HG02610 (cell line): ENCODE results near the gene CD70.
"Not testable (repeated sequence)": the region's sequence is repeated elsewhere in the genome, so short reads cannot be mapped to it uniquely, and the experiment has no call there.

Experiments used
- ATAC-seq: cut with Tn5 transposase; IDR thresholded peaks from one replicate; pipeline ENCODE4 v1.9.1; 2021; ENCODE audit warnings: mild to moderate bottlenecking, moderate library complexity; ENCODE audit not compliant: unreplicated experiment

Gene CD70

DNA sequence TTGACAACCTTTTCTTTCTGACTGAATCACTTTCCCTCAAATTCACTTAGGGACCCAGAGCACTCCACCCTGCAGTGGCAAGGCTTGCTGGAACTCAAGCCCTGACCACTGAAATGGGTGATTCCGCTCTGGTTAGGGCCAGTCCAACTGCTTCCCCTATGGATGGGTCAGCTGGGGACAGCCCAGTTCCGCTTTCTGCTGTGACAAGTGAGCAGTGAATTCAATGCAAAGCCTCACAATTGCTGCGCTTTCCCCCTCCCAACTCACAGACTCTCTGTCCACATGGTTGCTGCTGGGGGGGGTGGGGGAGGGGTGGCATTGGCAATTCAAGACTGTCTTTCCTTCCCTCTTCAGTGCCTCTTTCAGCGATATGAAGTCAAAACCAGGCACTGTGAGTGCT lies 18.7 kb downstream of the CD70 start:
- ATAC-seq: no peak

DNA sequence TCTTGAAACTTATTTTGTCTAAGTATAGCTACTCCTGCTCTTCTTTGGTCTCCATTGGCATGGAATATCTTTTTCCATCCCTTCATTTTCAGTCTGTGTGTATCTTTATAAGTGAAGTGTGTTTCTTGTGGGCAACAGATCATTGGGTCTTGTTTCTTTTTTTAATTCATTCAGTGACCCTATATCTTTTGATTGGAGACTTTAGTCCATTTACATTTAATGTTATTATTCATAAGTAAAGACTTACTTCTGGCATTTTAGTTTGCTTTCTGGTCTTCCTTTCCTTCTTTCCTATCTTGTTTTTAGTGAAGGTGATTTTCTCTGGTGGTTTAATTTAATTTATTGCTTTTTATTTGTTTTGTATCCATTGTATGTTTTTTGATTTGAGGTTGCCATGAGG lies 19.8 kb downstream of the CD70 start:
- ATAC-seq: no peak

DNA sequence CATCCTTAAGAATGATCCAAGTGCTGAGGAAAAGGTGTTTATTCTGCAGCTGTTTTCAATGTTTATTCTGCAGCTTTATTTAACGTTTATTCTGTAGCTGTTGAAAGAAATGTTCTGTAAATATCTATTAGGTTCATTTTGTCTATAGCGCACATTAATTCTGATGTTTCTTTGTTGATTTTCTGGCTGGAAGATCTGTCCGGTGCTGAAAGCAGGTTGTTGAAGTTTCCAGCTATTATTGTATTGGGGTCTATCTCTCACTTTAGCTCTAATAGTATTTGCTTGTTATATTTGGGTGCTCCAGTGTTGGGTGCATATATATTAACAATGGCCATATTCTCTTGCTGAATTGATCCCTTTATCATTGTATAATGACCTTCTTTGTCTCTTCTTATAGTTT lies 20.2 kb downstream of the CD70 start:
- ATAC-seq: no peak

DNA sequence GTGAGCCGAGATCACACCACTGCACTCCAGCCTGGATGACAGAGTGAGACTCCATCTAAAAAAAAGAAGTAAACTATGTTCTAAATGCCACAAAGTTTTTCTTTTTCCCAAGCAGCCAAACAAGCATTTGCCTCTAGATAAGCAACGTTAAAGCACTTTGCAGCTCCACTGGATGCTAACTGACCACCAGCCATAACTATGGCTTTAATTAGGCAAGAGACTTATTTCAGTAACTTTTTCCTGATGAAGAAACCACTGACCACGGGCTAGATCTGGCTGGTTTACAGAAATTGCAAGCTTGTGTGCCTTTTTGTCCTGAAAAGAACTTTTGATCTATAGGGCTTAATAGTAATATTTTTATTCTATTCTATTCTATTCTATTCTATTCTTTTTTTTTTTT lies 22.1 kb downstream of the CD70 start:
- no peak for ATAC-seq

DNA sequence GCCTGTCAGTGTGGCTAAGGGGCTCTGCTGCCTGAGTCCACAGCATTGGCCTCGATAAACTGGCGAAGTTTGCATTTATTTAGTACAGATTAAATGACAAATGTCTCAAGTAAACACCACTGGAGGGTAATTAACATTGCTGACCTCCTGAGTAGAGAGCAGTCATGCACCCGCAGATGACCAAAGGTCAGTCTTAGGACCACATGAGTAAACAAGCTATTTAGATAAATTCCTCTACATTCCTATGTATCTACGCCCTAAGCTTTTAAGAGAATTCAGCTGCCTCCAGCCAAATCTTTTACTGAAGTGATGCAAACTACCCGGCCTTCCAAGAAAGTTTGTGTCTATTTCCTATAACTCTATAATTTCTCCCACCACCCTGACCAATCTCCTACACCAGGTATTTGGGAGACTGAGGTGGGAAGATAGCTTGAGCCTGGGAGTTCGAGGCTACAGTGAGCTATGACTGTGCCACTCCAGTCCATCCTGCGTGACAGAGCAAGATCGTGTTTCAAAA lies 22.9 kb downstream of the CD70 start:
- ATAC-seq: no peak

DNA sequence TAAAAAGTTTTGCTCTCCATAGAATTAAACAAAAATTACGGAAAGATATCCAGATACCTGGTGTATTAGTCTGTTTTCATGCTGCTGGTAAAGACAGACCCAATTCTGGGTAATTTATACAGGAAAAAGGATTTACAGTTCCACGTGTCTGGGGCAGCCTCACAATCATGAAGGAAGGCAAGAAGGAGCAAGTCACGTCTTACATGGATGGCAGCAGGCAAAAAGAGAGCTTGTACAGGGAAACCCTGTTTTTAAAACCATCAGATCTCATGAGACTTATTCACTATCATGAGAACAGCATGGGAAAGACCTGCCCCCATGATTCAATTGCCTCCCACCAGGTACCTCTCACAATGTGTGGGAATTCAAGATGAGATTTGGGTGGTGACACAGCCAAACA lies 24.2 kb downstream of the CD70 start:
- not testable (repeated sequence) for ATAC-seq

DNA sequence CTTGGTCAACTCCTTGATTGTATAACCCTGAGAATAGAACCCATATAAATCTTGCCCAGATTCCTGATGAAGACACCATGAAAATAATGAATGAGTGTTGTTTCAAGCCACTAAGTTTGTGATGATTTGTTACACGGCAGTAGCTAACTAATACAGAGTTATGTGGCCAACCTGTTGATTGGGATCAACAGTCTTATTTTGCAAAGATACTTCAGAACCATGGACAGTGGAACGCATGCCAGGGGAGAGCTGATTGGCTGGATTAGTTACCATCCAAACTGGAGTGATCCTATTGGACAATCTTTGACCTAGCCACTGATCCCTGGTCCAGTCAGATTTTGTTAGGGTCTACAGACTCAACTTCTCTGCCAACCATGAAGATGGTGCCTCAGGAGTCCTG lies 26.6 kb downstream of the CD70 start:
- no peak for ATAC-seq

DNA sequence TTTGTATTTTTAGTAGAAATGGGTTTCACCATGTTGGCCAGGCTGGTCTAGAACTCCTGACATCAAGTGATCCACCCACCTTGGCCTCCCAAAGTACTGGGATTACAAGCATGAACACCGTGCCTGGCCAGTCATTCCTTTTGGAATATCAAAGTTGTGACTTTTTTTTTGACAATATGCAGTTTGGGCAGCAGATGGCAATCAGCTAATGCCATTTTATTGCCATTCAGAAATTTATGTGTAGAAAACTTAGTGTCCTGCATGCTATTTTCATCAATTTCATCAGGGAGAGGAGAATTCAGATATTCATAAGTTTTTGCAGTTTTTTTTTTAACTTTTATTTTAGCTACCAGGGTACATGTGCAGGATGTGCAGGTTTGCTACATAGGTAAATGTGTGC lies 28.5 kb downstream of the CD70 start:
- ATAC-seq: not testable (repeated sequence)

GRCh38 chr19:6556480-6557195 lies 34.3 kb downstream of the CD70 start:
- ATAC-seq: no peak

DNA sequence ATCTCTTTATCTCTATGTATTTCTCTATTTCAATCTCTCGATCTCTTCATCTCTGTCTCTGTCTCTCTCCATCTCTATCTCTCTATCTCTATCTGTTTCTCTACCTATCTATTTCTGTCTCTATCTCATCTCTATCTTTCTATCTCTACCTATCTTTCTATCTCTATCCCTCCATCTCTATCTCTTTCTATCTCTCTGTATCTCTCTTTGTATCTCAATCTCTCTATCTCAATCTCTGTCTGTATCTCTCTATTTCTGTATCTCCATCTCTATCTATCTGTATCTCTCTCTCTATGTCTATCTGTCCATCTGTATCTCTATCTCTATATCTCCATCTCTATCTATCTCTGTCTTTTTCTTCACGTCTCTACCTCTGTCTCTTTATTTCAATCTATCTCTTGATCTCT lies 34.9 kb downstream of the CD70 start:
- ATAC-seq: no peak

- peak; percentile 61 for ATAC-seq
Measured at GRCh38 chr19:6551607-6552450, 39.1 kb downstream of the CD70 start.

GRCh38 chr19:6551091-6551490 lies 39.9 kb downstream of the CD70 start:
- ATAC-seq: no peak

GRCh38 chr19:6550679-6551078 lies 40.3 kb downstream of the CD70 start:
- not testable (repeated sequence) for ATAC-seq

GRCh38 chr19:6543866-6544347 lies 47.0 kb downstream of the CD70 start:
- ATAC-seq: peak; percentile 66

- no peak for ATAC-seq
Measured at GRCh38 chr19:6540918-6541689, 49.8 kb downstream of the CD70 start.

DNA sequence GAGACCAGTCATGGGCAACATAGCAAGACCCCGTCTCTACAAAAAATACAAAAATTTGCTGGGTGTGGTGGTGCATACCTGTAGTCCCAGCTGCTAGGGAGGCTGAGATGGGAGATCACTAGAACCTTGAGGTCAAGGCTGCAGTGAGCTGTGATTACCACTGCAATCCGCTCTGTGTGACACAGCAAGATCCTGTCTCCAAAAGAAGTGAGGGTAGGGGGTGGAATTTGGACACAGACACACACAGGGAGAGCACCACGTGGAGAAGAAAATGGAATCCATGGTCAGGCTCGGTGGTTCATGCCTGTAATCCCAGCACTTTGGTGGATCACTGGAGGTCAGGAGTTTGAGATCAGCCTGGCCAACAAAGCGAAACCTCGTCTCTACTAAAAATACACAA lies 51.4 kb downstream of the CD70 start:
- ATAC-seq: no peak
